ENCODE measurements around the gene ECHS1.

DNA sequence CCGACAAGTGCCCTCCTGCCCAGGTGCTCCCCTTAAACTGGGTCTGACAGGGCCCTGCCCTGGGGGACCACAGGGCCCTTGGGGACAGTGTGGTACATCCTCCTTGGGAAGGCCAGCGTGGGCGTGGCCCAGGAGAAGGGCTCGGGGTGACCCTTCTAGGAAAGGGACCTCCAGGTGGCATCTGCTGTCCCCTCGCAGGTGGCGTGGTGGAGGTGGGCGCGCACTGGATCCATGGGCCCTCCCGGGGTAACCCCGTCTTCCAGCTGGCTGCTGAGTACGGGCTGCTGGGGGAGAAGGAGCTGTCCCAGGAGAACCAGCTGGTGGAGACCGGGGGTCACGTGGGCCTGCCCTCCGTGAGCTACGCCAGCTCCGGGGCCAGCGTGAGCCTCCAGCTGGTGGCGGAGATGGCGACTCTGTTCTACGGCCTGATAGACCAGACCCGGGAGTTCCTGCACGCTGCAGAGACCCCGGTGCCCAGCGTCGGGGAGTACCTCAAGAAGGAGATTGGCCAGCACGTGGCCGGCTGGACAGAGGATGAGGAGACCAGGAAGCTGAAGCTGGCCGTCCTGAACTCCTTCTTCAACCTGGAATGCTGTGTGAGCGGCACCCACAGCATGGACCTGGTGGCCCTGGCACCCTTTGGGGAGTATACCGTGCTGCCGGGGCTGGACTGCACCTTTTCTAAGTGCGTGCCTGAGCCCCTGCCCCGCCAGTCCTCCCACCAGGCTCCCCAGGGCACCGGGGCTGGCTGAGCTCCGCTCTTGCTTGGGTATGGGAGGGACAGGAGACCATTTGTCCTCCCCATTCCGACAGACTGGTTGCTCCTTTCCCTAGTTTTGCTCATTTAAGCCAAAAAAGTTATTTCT, 6.9 kb upstream of the ECHS1 start:
- TF ChIP-seq, protein P1, sequence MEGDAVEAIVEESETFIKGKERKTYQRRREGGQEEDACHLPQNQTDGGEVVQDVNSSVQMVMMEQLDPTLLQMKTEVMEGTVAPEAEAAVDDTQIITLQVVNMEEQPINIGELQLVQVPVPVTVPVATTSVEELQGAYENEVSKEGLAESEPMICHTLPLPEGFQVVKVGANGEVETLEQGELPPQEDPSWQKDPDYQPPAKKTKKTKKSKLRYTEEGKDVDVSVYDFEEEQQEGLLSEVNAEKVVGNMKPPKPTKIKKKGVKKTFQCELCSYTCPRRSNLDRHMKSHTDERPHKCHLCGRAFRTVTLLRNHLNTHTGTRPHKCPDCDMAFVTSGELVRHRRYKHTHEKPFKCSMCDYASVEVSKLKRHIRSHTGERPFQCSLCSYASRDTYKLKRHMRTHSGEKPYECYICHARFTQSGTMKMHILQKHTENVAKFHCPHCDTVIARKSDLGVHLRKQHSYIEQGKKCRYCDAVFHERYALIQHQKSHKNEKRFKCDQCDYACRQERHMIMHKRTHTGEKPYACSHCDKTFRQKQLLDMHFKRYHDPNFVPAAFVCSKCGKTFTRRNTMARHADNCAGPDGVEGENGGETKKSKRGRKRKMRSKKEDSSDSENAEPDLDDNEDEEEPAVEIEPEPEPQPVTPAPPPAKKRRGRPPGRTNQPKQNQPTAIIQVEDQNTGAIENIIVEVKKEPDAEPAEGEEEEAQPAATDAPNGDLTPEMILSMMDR (IDR thresholded peaks at IDR 0.05 in 4 of 5, conservative IDR thresholded peaks at IDR 0.05 in 1 of 5), result no peak
- TF ChIP-seq POLR2A (IDR thresholded peaks at IDR 0.05), result no peak

Measured in gastrocnemius medialis (tissue), 4 donors.